Subcutaneous adipose tissue (tissue), 4 donors: ENCODE data around the gene YPEL4. TPM values are rescaled to one million over a fixed set of nuclear protein-coding genes. Genes with fewer than 3 reads are reported as not detected.

Experiments
- CTCF ChIP-seq: fragments of 450-650 bp; IDR thresholded peaks from one replicate; pipeline ENCODE4 v1.5.1; 2016; ENCODE audit warnings: low read depth, mild to moderate bottlenecking, control low read depth, antibody characterized with exemption, moderate library complexity
- small RNA-seq: library from RNA; depleted of rRNA; stranded (forward); fragments of <200 nt; gene quantifications from one replicate; pipeline ENCODE3, GENCODE V24; 2016
- total RNA-seq, 4 donors: library from RNA; depleted of rRNA; stranded (reverse); fragments of >200 nt; gene quantifications; one replicate each; pipeline ENCODE4 v1.1.0, GENCODE V29; 2016

Gene YPEL4
- total RNA-seq, 4 donors from 2014 or later = 0.33 to 4.1 (median 2.2) TPM

- no peak for TF ChIP-seq CTCF
Measured at GRCh38 chr11:57596266-57596885, 53.3 kb downstream of the YPEL4 start.

Small RNA genes within 50 kb of the gene (small RNA-seq; reads per million reads assigned to genes)
- 138 reads per million, percentile 98 among the genes with 10 or more reads in this experiment for gene MIR130A

Other genes with a start within 250 kb of the YPEL4 start
- gene SLC43A3, start 222.8 kb downstream of the YPEL4 start, total RNA-seq = 100 to 1,000 TPM in 1 of 4 donors, 10 to 100 TPM in 3; 50.1 to 108 (median 80.2) TPM
- under 1 TPM in 3 of 4 donors, not detected in 1; 0.38 to 0.82 (median 0.68) TPM for gene RTN4RL2, start 189.4 kb downstream of the YPEL4 start, total RNA-seq
- 10 to 100 TPM in 3 of 4 donors, 1 to 10 TPM in 1; 9.8 to 25.1 (median 18.3) TPM for gene SLC43A1, start 134.2 kb downstream of the YPEL4 start, total RNA-seq
- gene TIMM10, start 119.2 kb downstream of the YPEL4 start, total RNA-seq = 10 to 100 TPM; 34.4 to 47.6 (median 36.7) TPM
- gene SMTNL1, start 112.3 kb downstream of the YPEL4 start, total RNA-seq = not detected
- 10 to 100 TPM; 21.8 to 60.7 (median 33.6) TPM for gene UBE2L6, start 82.2 kb downstream of the YPEL4 start, total RNA-seq
- 100 to 1,000 TPM; 318 to 653 (median 616) TPM for gene SERPING1, start 52.2 kb downstream of the YPEL4 start, total RNA-seq
- gene CLP1, start 7.8 kb upstream of the YPEL4 start, total RNA-seq = 10 to 100 TPM in 2 of 4 donors, 1 to 10 TPM in 2; 5.7 to 11.5 (median 10.0) TPM
- 10 to 100 TPM; 28.0 to 49.9 (median 33.4) TPM for gene ZDHHC5, start 18.2 kb upstream of the YPEL4 start, total RNA-seq
- gene MED19, start 62.3 kb upstream of the YPEL4 start, total RNA-seq = 10 to 100 TPM in 2 of 4 donors, 1 to 10 TPM in 2; 7.6 to 18.9 (median 10.1) TPM
- gene TMX2, start 62.7 kb upstream of the YPEL4 start, total RNA-seq = 10 to 100 TPM; 32.8 to 72.7 (median 34.1) TPM
- 100 to 1,000 TPM in 3 of 4 donors, 10 to 100 TPM in 1; 72.2 to 129 (median 116) TPM for gene SELENOH, start 91.6 kb upstream of the YPEL4 start, total RNA-seq
- not detected for gene BTBD18, start 101.9 kb upstream of the YPEL4 start, total RNA-seq
- 100 to 1,000 TPM in 2 of 4 donors, 10 to 100 TPM in 2; 75.6 to 134 (median 93.3) TPM for gene CTNND1, start 111.9 kb upstream of the YPEL4 start, total RNA-seq